KMS-11 (cell line): ENCODE measurements around the gene ZDHHC22.

ENCODE experiments used
- H2AFZ ChIP-seq: fragments of 200-600 bp; sonication (generic); 2 replicates; pipeline ENCODE4 v1.6.1; 2016; ENCODE audit warnings: antibody characterized with exemption, mixed run types, low read depth
- H3K27ac ChIP-seq: fragments of 200-600 bp; sonication (generic); 2 replicates; pipeline ENCODE4 v1.6.1; 2016; ENCODE audit warnings: mild to moderate bottlenecking, mixed run types
- H3K27me3 ChIP-seq: fragments of 200-600 bp; sonication (generic); 2 replicates; pipeline ENCODE4 v1.6.1; 2017; ENCODE audit warnings: mild to moderate bottlenecking, low read depth, mixed run types, moderate library complexity; ENCODE audit not compliant: insufficient read depth
- H3K36me3 ChIP-seq: fragments of 200-600 bp; sonication (generic); 2 replicates; pipeline ENCODE4 v1.6.1; 2017; ENCODE audit warnings: mild to moderate bottlenecking, mixed run types; ENCODE audit not compliant: insufficient read depth
- H3K4me1 ChIP-seq: fragments of 200-600 bp; sonication (generic); 2 replicates; pipeline ENCODE4 v1.6.1; 2016; ENCODE audit warnings: mild to moderate bottlenecking, low read depth, mixed run types; ENCODE audit not compliant: poor library complexity, severe bottlenecking
- H3K4me2 ChIP-seq: fragments of 200-600 bp; sonication (generic); 2 replicates; pipeline ENCODE4 v1.7.0; 2016; ENCODE audit warnings: mild to moderate bottlenecking, mixed run types
- H3K4me3 ChIP-seq: fragments of 200-600 bp; sonication (generic); IDR thresholded peaks from 2 replicates; pipeline ENCODE4 v1.6.1; 2017; ENCODE audit warnings: low read depth, low read length, mixed read lengths; ENCODE audit not compliant: insufficient read depth
- H3K79me2 ChIP-seq: fragments of 200-600 bp; sonication (generic); 2 replicates; pipeline ENCODE4 v1.6.1; 2016; ENCODE audit warnings: low read depth, mixed run types; ENCODE audit not compliant: insufficient read depth
- H3K9ac ChIP-seq: fragments of 200-600 bp; sonication (generic); 2 replicates; pipeline ENCODE4 v1.6.1; 2016; ENCODE audit warnings: mild to moderate bottlenecking, mixed run types
- H4K20me1 ChIP-seq: fragments of 200-600 bp; sonication (generic); 2 replicates; pipeline ENCODE4 v1.6.1; 2016; ENCODE audit warnings: mild to moderate bottlenecking, mixed run types; ENCODE audit not compliant: insufficient read depth
- CTCF ChIP-seq: fragments of 200-600 bp; sonication (generic); conservative IDR thresholded peaks from 2 replicates; pipeline ENCODE4 v1.6.1; 2017; ENCODE audit warnings: low read depth, mild to moderate bottlenecking, antibody characterized with exemption, low read length, moderate library complexity, mixed read lengths

ZDHHC22 gene

GRCh38 chr14:77088645-77089044, 52.9 kb downstream of the ZDHHC22 start:
- no peak overlapping the region for H3K4me3 ChIP-seq
- TF ChIP-seq CTCF = no peak
- H4K20me1 ChIP-seq = no peaks in the 10 kb centered on the region
- no peaks in the 10 kb centered on the region for H3K36me3 ChIP-seq
- no peak overlapping the region for H3K27ac ChIP-seq
- H3K4me1 ChIP-seq = peaks cover 12% of the 10 kb centered on the region
- H3K79me2 ChIP-seq = no peaks in the 10 kb centered on the region
- H2AFZ ChIP-seq = no peak overlapping the region
- no peak overlapping the region for H3K9ac ChIP-seq
- no peak overlapping the region for H3K4me2 ChIP-seq
- H3K27me3 ChIP-seq = no peaks in the 10 kb centered on the region

GRCh38 chr14:77088219-77088618, 53.4 kb downstream of the ZDHHC22 start:
- H3K4me3 ChIP-seq = no peak overlapping the region
- no peaks in the 10 kb centered on the region for H3K36me3 ChIP-seq
- no peak for TF ChIP-seq CTCF
- no peaks in the 10 kb centered on the region for H3K79me2 ChIP-seq
- no peak overlapping the region for H3K4me2 ChIP-seq
- no peaks in the 10 kb centered on the region for H3K27me3 ChIP-seq
- no peak overlapping the region for H2AFZ ChIP-seq
- peaks cover 12% of the 10 kb centered on the region for H3K4me1 ChIP-seq
- H3K27ac ChIP-seq = no peak overlapping the region
- no peak overlapping the region for H3K9ac ChIP-seq
- no peaks in the 10 kb centered on the region for H4K20me1 ChIP-seq

GRCh38 chr14:77087631-77088030, 54.0 kb downstream of the ZDHHC22 start:
- Histone ChIP-seq H3K4me3 (no peak overlapping the region), H3K79me2 (no peaks in the 10 kb centered on the region), H3K4me2 (no peak overlapping the region), H3K27me3 (no peaks in the 10 kb centered on the region), H3K4me1 (peaks cover 6% of the 10 kb centered on the region), H4K20me1 (no peaks in the 10 kb centered on the region), H3K9ac (no peak overlapping the region), H3K27ac (no peak overlapping the region), H3K36me3 (no peaks in the 10 kb centered on the region), H2AFZ (no peak overlapping the region)
- no peak for TF ChIP-seq CTCF

- Histone ChIP-seq H3K36me3 (no peaks in the 10 kb centered on the region), H3K79me2 (no peaks in the 10 kb centered on the region), H2AFZ (no peak overlapping the region), H3K4me2 (no peak overlapping the region), H3K27ac (no peak overlapping the region), H3K4me1 (peaks cover 6% of the 10 kb centered on the region), H3K27me3 (no peaks in the 10 kb centered on the region), H3K9ac (no peak overlapping the region), H3K4me3 (no peak overlapping the region), H4K20me1 (no peaks in the 10 kb centered on the region)
- no peak for TF ChIP-seq CTCF
These were observed 54.6 kb downstream of the ZDHHC22 start for GRCh38 chr14:77086951-77087350.
